ENCODE data around the gene PHF2.

PHF2 gene

GRCh38 chr9:93678199-93679019 lies 102.0 kb downstream of the PHF2 start:
- DNase-seq (ENCODE audit: low spot score), result no peak

GRCh38 chr9:93679536-93680442 lies 103.4 kb downstream of the PHF2 start:
- DNase-seq (ENCODE audit: low spot score), result no peak

GRCh38 chr9:93680443-93681268 lies 104.3 kb downstream of the PHF2 start:
- DNase-seq (ENCODE audit: low spot score), result no peak

- DNase-seq (ENCODE audit: low spot score), result no peak
Measured at GRCh38 chr9:93681269-93682154, 105.1 kb downstream of the PHF2 start.

- peak; percentile 45 for DNase-seq (ENCODE audit: low spot score)
Measured at GRCh38 chr9:93682155-93682968, 106.0 kb downstream of the PHF2 start.

GRCh38 chr9:93683331-93684134 lies 107.1 kb downstream of the PHF2 start:
- DNase-seq (ENCODE audit: low spot score), result no peak

GRCh38 chr9:93684161-93684765 lies 107.9 kb downstream of the PHF2 start:
- DNase-seq (ENCODE audit: low spot score), result no peak

- no peak for DNase-seq (ENCODE audit: low spot score)
Measured at GRCh38 chr9:93684806-93685543, 108.6 kb downstream of the PHF2 start.

- DNase-seq (ENCODE audit: low spot score), result no peak
Measured at GRCh38 chr9:93686127-93686879, 109.9 kb downstream of the PHF2 start.

GRCh38 chr9:93686880-93687236 lies 110.5 kb downstream of the PHF2 start:
- DNase-seq (ENCODE audit: low spot score), result no peak

- no peak for DNase-seq (ENCODE audit: low spot score)
Measured at GRCh38 chr9:93690618-93691017, 114.2 kb downstream of the PHF2 start.

- DNase-seq (ENCODE audit: low spot score), result no peak
Measured at GRCh38 chr9:93693129-93693528, 116.7 kb downstream of the PHF2 start.

- no peak for DNase-seq (ENCODE audit: low spot score)
Measured at GRCh38 chr9:93697352-93698139, 121.2 kb downstream of the PHF2 start.

GRCh38 chr9:93698140-93698908 lies 121.9 kb downstream of the PHF2 start:
- no peak for DNase-seq (ENCODE audit: low spot score)

GRCh38 chr9:93699650-93700049 lies 123.3 kb downstream of the PHF2 start:
- DNase-seq (ENCODE audit: low spot score), result no peak
